Measurements from ENCODE around the gene VASH2.

- TF ChIP-seq POLR2A (IDR thresholded peaks at IDR 0.05) (no peak), POLR2AphosphoS5 (IDR thresholded peaks at IDR 0.05) (no peak)
- TF ChIP-seq, protein P1, sequence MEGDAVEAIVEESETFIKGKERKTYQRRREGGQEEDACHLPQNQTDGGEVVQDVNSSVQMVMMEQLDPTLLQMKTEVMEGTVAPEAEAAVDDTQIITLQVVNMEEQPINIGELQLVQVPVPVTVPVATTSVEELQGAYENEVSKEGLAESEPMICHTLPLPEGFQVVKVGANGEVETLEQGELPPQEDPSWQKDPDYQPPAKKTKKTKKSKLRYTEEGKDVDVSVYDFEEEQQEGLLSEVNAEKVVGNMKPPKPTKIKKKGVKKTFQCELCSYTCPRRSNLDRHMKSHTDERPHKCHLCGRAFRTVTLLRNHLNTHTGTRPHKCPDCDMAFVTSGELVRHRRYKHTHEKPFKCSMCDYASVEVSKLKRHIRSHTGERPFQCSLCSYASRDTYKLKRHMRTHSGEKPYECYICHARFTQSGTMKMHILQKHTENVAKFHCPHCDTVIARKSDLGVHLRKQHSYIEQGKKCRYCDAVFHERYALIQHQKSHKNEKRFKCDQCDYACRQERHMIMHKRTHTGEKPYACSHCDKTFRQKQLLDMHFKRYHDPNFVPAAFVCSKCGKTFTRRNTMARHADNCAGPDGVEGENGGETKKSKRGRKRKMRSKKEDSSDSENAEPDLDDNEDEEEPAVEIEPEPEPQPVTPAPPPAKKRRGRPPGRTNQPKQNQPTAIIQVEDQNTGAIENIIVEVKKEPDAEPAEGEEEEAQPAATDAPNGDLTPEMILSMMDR (IDR thresholded peaks at IDR 0.05), result no peak
Measured at GRCh38 chr1:212981571-212982328, 31.4 kb downstream of the VASH2 start.

Measured in breast epithelium (tissue), 3 donors.